Neural progenitor cell (in vitro differentiated cells): ENCODE measurements around the gene LRRC8B. TPM values are rescaled to one million over a fixed set of nuclear protein-coding genes. Genes with fewer than 3 reads are reported as not detected.
"Not testable (repeated sequence)": the region's sequence is repeated elsewhere in the genome, so short reads cannot be mapped to it uniquely, and the experiment has no call there.

ENCODE experiments used
- DNase-seq: peaks from one replicate; pipeline ENCODE4 v3.0.0-alpha.2; 2016; ENCODE audit warnings: low spot score
- H2AFZ ChIP-seq: fragments of 200-600 bp; sonication (generic); replicated peaks from 2 replicates; pipeline ENCODE4 v1.6.1; 2016; ENCODE audit warnings: antibody characterized with exemption
- H3F3A ChIP-seq: fragments of 200-600 bp; sonication (generic); 2 replicates; pipeline ENCODE4 v1.6.1; 2016; ENCODE audit warnings: antibody characterized with exemption, low read depth
- H3K27ac ChIP-seq: fragments of 200-600 bp; sonication (generic); 2 replicates; pipeline ENCODE4 v1.5.1; 2016; ENCODE audit warnings: mild to moderate bottlenecking
- H3K27me3 ChIP-seq: fragments of 200-600 bp; sonication (generic); 2 replicates; pipeline ENCODE4 v1.6.1; 2016; ENCODE audit warnings: mild to moderate bottlenecking, moderate library complexity
- H3K36me3 ChIP-seq: fragments of 200-600 bp; sonication (generic); 2 replicates; pipeline ENCODE4 v1.5.1; 2016
- H3K4me1 ChIP-seq: fragments of 200-600 bp; sonication (generic); 2 replicates; pipeline ENCODE4 v1.6.1; 2016; ENCODE audit warnings: mixed run types
- H3K4me2 ChIP-seq: fragments of 200-600 bp; sonication (generic); 2 replicates; pipeline ENCODE4 v1.6.1; 2016
- H3K4me3 ChIP-seq: fragments of 200-600 bp; sonication (generic); 2 replicates; pipeline ENCODE4 v1.5.1; 2016
- H3K79me2 ChIP-seq: fragments of 200-600 bp; sonication (generic); 2 replicates; pipeline ENCODE4 v1.6.1; 2016; ENCODE audit warnings: low read depth
- H3K9ac ChIP-seq: fragments of 200-600 bp; sonication (generic); 2 replicates; pipeline ENCODE4 v1.6.1; 2016
- H3K9me3 ChIP-seq: fragments of 200-600 bp; sonication (generic); 2 replicates; pipeline ENCODE4 v1.5.1; 2016; ENCODE audit warnings: low read depth
- H4K20me1 ChIP-seq: fragments of 200-600 bp; sonication (generic); 2 replicates; pipeline ENCODE4 v1.6.1; 2016; ENCODE audit warnings: low read depth
- H3K27ac Mint-ChIP-seq: 3 replicates; pipeline ENCODE4 v1.8.0; 2021; ENCODE audit warnings: mixed read lengths
- H3K27me3 Mint-ChIP-seq: 2 replicates; pipeline ENCODE4 v1.8.0; 2022; ENCODE audit warnings: low read depth, mild to moderate bottlenecking, inconsistent platforms, moderate library complexity, mixed read lengths; ENCODE audit not compliant: insufficient read depth
- H3K36me3 Mint-ChIP-seq: 3 replicates; pipeline ENCODE4 v1.8.0; 2021; ENCODE audit warnings: mixed read lengths
- H3K4me1 Mint-ChIP-seq: 3 replicates; pipeline ENCODE4 v1.8.0; 2021; ENCODE audit warnings: mixed read lengths
- H3K4me3 Mint-ChIP-seq: 3 replicates; pipeline ENCODE4 v1.8.0; 2021; ENCODE audit warnings: mild to moderate bottlenecking, moderate library complexity, mixed read lengths
- H3K9me3 Mint-ChIP-seq: 3 replicates; pipeline ENCODE4 v1.8.0; 2020; ENCODE audit warnings: mixed read lengths
- EZH2 ChIP-seq: fragments of 200-600 bp; sonication (generic); IDR thresholded peaks from 2 replicates; pipeline ENCODE4 v1.6.1; 2017; ENCODE audit warnings: antibody characterized with exemption, mild to moderate bottlenecking, moderate library complexity
- EZH2phosphoT487 ChIP-seq: fragments of 200-600 bp; sonication (generic); IDR thresholded peaks from 2 replicates; pipeline ENCODE4 v1.6.1; 2017; ENCODE audit warnings: antibody characterized with exemption
- total RNA-seq: library from RNA; depleted of rRNA; stranded (reverse); fragments of >200 nt; gene quantifications from 2 replicates; pipeline ENCODE4 v1.2.3, GENCODE V29; 2015; ENCODE audit warnings: low replicate concordance
- TF ChIP-seq, protein P1 (sequence below): fragments of 200-600 bp; sonication (generic); IDR thresholded peaks from 2 replicates; pipeline ENCODE4 v1.5.1; 2017; ENCODE audit warnings: antibody characterized with exemption, mild to moderate bottlenecking

Gene LRRC8B
- total RNA-seq, 1 donor from 2014 or later = 37.3 TPM

GRCh38 chr1:89503690-89504089 is 20.9 kb upstream of the LRRC8B start:
- peaks cover 4% of the 10 kb centered on the region for H3K27me3 ChIP-seq
- DNase-seq = no peak
- Mint-ChIP-seq H3K27me3 (peaks cover 4% of the 10 kb centered on the region), H3K27ac (no peak overlapping the region), H3K9me3 (no peaks in the 10 kb centered on the region), H3K4me3 (no peak overlapping the region), H3K36me3 (no peaks in the 10 kb centered on the region), H3K4me1 (no peaks in the 10 kb centered on the region)
- no peak overlapping the region for H3K4me2 ChIP-seq
- H3F3A ChIP-seq = no peaks in the 10 kb centered on the region
- no peaks in the 10 kb centered on the region for H3K9me3 ChIP-seq
- no peaks in the 10 kb centered on the region for H3K36me3 ChIP-seq
- H3K4me1 ChIP-seq = no peaks in the 10 kb centered on the region
- no peak overlapping the region for H2AFZ ChIP-seq
- no peak overlapping the region for H3K27ac ChIP-seq
- no peak overlapping the region for H3K4me3 ChIP-seq
- no peak overlapping the region for H3K9ac ChIP-seq
- no peaks in the 10 kb centered on the region for H4K20me1 ChIP-seq
- TF ChIP-seq, protein P1, sequence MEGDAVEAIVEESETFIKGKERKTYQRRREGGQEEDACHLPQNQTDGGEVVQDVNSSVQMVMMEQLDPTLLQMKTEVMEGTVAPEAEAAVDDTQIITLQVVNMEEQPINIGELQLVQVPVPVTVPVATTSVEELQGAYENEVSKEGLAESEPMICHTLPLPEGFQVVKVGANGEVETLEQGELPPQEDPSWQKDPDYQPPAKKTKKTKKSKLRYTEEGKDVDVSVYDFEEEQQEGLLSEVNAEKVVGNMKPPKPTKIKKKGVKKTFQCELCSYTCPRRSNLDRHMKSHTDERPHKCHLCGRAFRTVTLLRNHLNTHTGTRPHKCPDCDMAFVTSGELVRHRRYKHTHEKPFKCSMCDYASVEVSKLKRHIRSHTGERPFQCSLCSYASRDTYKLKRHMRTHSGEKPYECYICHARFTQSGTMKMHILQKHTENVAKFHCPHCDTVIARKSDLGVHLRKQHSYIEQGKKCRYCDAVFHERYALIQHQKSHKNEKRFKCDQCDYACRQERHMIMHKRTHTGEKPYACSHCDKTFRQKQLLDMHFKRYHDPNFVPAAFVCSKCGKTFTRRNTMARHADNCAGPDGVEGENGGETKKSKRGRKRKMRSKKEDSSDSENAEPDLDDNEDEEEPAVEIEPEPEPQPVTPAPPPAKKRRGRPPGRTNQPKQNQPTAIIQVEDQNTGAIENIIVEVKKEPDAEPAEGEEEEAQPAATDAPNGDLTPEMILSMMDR = no peak
- TF ChIP-seq EZH2 (no peak), EZH2phosphoT487 (no peak)
- H3K79me2 ChIP-seq = no peaks in the 10 kb centered on the region

- not testable (repeated sequence) for H3K4me1 ChIP-seq, H3K36me3 Mint-ChIP-seq, H3K9me3 ChIP-seq, DNase-seq, H3K27me3 Mint-ChIP-seq, H3F3A ChIP-seq, H4K20me1 ChIP-seq, H3K4me2 ChIP-seq, H3K27ac Mint-ChIP-seq, H3K27me3 ChIP-seq, H3K4me1 Mint-ChIP-seq, H3K9me3 Mint-ChIP-seq, H3K9ac ChIP-seq, H3K4me3 ChIP-seq, H3K27ac ChIP-seq, H2AFZ ChIP-seq, H3K4me3 Mint-ChIP-seq, H3K79me2 ChIP-seq, H3K36me3 ChIP-seq
Measured at GRCh38 chr1:89510061-89510460, 14.6 kb upstream of the LRRC8B start.

GRCh38 chr1:89512996-89513720 is 11.5 kb upstream of the LRRC8B start:
- Mint-ChIP-seq H3K4me1 (no peaks in the 10 kb centered on the region), H3K27me3 (no peaks in the 10 kb centered on the region), H3K9me3 (peaks cover 2% of the 10 kb centered on the region), H3K36me3 (no peaks in the 10 kb centered on the region), H3K4me3 (no peak overlapping the region), H3K27ac (no peak overlapping the region)
- no peak overlapping the region for H3K4me3 ChIP-seq
- TF ChIP-seq, protein P1 = no peak
- TF ChIP-seq EZH2 (no peak), EZH2phosphoT487 (no peak)
- H4K20me1 ChIP-seq = no peaks in the 10 kb centered on the region
- H3K9ac ChIP-seq = no peak overlapping the region
- H3K4me1 ChIP-seq = no peaks in the 10 kb centered on the region
- H3K27me3 ChIP-seq = no peaks in the 10 kb centered on the region
- no peaks in the 10 kb centered on the region for H3F3A ChIP-seq
- no peaks in the 10 kb centered on the region for H3K9me3 ChIP-seq
- H3K79me2 ChIP-seq = no peaks in the 10 kb centered on the region
- no peak for DNase-seq
- H3K27ac ChIP-seq = no peak overlapping the region
- no peak overlapping the region for H3K4me2 ChIP-seq
- H3K36me3 ChIP-seq = no peaks in the 10 kb centered on the region
- no peak overlapping the region for H2AFZ ChIP-seq

DNA sequence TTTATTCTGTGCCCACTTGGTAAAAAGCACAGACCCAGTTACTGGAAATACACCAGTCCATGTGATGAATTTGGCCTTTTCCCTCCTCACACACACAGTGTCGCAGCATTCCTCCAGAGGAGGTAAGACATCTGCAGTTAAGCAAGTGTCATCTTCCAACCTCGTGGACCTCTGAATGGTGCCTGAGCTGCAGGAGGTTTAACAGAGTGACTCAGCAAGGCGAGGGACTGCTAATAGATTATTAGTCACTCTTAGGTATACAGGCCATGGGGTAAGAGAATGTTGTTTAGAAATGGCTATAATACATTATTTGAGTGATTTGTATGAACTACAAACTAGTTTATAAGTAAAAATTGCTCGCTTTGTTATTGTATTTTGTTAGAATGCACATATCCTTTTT is 8.6 kb upstream of the LRRC8B start:
- TF ChIP-seq EZH2phosphoT487 (no peak), EZH2 (no peak)
- TF ChIP-seq, protein P1 = no peak
- no peak overlapping the region for H3K4me3 ChIP-seq
- H3K4me3 Mint-ChIP-seq = no peak overlapping the region
- no peaks in the 10 kb centered on the region for H3K36me3 Mint-ChIP-seq
- H3K9me3 Mint-ChIP-seq = no peaks in the 10 kb centered on the region
- no peaks in the 10 kb centered on the region for H3K4me1 ChIP-seq
- no peaks in the 10 kb centered on the region for H3K27me3 ChIP-seq
- H4K20me1 ChIP-seq = no peaks in the 10 kb centered on the region
- H2AFZ ChIP-seq = no peak overlapping the region
- DNase-seq = no peak
- no peaks in the 10 kb centered on the region for H3F3A ChIP-seq
- no peak overlapping the region for H3K27ac ChIP-seq
- H3K27ac Mint-ChIP-seq = no peak overlapping the region
- no peaks in the 10 kb centered on the region for H3K9me3 ChIP-seq
- no peaks in the 10 kb centered on the region for H3K79me2 ChIP-seq
- no peak overlapping the region for H3K9ac ChIP-seq
- no peak overlapping the region for H3K4me2 ChIP-seq
- H3K27me3 Mint-ChIP-seq = no peaks in the 10 kb centered on the region
- no peaks in the 10 kb centered on the region for H3K4me1 Mint-ChIP-seq
- no peaks in the 10 kb centered on the region for H3K36me3 ChIP-seq
